Neural progenitor cell (in vitro differentiated cells): ENCODE measurements around the gene UBE2U. TPM values are rescaled to one million over a fixed set of nuclear protein-coding genes. Genes with fewer than 3 reads are reported as not detected.

Source experiments
- DNase-seq: peaks from one replicate; pipeline ENCODE4 v3.0.0-alpha.2; 2016; ENCODE audit warnings: low spot score
- H2AFZ ChIP-seq: fragments of 200-600 bp; sonication (generic); replicated peaks from 2 replicates; pipeline ENCODE4 v1.6.1; 2016; ENCODE audit warnings: antibody characterized with exemption
- H3F3A ChIP-seq: fragments of 200-600 bp; sonication (generic); 2 replicates; pipeline ENCODE4 v1.6.1; 2016; ENCODE audit warnings: antibody characterized with exemption, low read depth
- H3K27ac ChIP-seq: fragments of 200-600 bp; sonication (generic); 2 replicates; pipeline ENCODE4 v1.5.1; 2016; ENCODE audit warnings: mild to moderate bottlenecking
- H3K27me3 ChIP-seq: fragments of 200-600 bp; sonication (generic); 2 replicates; pipeline ENCODE4 v1.6.1; 2016; ENCODE audit warnings: mild to moderate bottlenecking, moderate library complexity
- H3K36me3 ChIP-seq: fragments of 200-600 bp; sonication (generic); 2 replicates; pipeline ENCODE4 v1.5.1; 2016
- H3K4me1 ChIP-seq: fragments of 200-600 bp; sonication (generic); 2 replicates; pipeline ENCODE4 v1.6.1; 2016; ENCODE audit warnings: mixed run types
- H3K4me2 ChIP-seq: fragments of 200-600 bp; sonication (generic); 2 replicates; pipeline ENCODE4 v1.6.1; 2016
- H3K4me3 ChIP-seq: fragments of 200-600 bp; sonication (generic); 2 replicates; pipeline ENCODE4 v1.5.1; 2016
- H3K79me2 ChIP-seq: fragments of 200-600 bp; sonication (generic); 2 replicates; pipeline ENCODE4 v1.6.1; 2016; ENCODE audit warnings: low read depth
- H3K9ac ChIP-seq: fragments of 200-600 bp; sonication (generic); 2 replicates; pipeline ENCODE4 v1.6.1; 2016
- H3K9me3 ChIP-seq: fragments of 200-600 bp; sonication (generic); 2 replicates; pipeline ENCODE4 v1.5.1; 2016; ENCODE audit warnings: low read depth
- H4K20me1 ChIP-seq: fragments of 200-600 bp; sonication (generic); 2 replicates; pipeline ENCODE4 v1.6.1; 2016; ENCODE audit warnings: low read depth
- H3K27ac Mint-ChIP-seq: 3 replicates; pipeline ENCODE4 v1.8.0; 2021; ENCODE audit warnings: mixed read lengths
- H3K27me3 Mint-ChIP-seq: 2 replicates; pipeline ENCODE4 v1.8.0; 2022; ENCODE audit warnings: low read depth, mild to moderate bottlenecking, inconsistent platforms, moderate library complexity, mixed read lengths; ENCODE audit not compliant: insufficient read depth
- H3K36me3 Mint-ChIP-seq: 3 replicates; pipeline ENCODE4 v1.8.0; 2021; ENCODE audit warnings: mixed read lengths
- H3K4me1 Mint-ChIP-seq: 3 replicates; pipeline ENCODE4 v1.8.0; 2021; ENCODE audit warnings: mixed read lengths
- H3K4me3 Mint-ChIP-seq: 3 replicates; pipeline ENCODE4 v1.8.0; 2021; ENCODE audit warnings: mild to moderate bottlenecking, moderate library complexity, mixed read lengths
- H3K9me3 Mint-ChIP-seq: 3 replicates; pipeline ENCODE4 v1.8.0; 2020; ENCODE audit warnings: mixed read lengths
- CTCF ChIP-seq: fragments of 200-600 bp; sonication (generic); IDR thresholded peaks from 2 replicates; pipeline ENCODE4 v1.5.1; 2017; ENCODE audit warnings: antibody characterized with exemption, mild to moderate bottlenecking
- EZH2 ChIP-seq: fragments of 200-600 bp; sonication (generic); IDR thresholded peaks from 2 replicates; pipeline ENCODE4 v1.6.1; 2017; ENCODE audit warnings: antibody characterized with exemption, mild to moderate bottlenecking, moderate library complexity
- EZH2phosphoT487 ChIP-seq: fragments of 200-600 bp; sonication (generic); IDR thresholded peaks from 2 replicates; pipeline ENCODE4 v1.6.1; 2017; ENCODE audit warnings: antibody characterized with exemption
- total RNA-seq: library from RNA; depleted of rRNA; stranded (reverse); fragments of >200 nt; gene quantifications from 2 replicates; pipeline ENCODE4 v1.2.3, GENCODE V29; 2015; ENCODE audit warnings: low replicate concordance

UBE2U gene
- total RNA-seq, 1 donor from 2014 or later = not detected

DNA sequence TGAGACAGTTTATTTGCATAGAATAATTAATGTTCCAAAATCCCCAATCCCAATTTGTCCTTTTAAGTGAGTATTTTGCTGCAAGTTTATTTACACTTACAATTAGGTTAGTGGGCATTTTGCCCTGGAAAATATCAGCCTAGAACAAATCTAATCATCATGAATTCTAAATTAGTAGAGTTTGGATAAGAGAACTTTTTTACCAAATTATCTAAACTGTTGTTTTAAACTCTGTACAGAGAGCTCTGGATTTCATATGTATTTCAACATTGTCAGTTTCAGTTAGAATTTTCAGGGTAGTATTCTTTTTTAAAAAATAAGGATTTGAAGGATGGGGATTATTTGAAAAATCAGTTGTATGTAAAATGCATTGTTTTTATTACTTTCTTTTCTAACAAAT is 27.8 kb upstream of the UBE2U start:
- no peaks in the 10 kb centered on the region for H4K20me1 ChIP-seq
- H3K79me2 ChIP-seq = no peaks in the 10 kb centered on the region
- no peaks in the 10 kb centered on the region for H3K27me3 ChIP-seq
- no peak for DNase-seq
- no peak overlapping the region for H2AFZ ChIP-seq
- Mint-ChIP-seq H3K27me3 (no peaks in the 10 kb centered on the region), H3K36me3 (peaks cover 39% of the 10 kb centered on the region), H3K4me3 (no peak overlapping the region), H3K4me1 (peaks cover 4% of the 10 kb centered on the region), H3K27ac (no peak overlapping the region), H3K9me3 (no peaks in the 10 kb centered on the region)
- no peaks in the 10 kb centered on the region for H3K9me3 ChIP-seq
- no peak overlapping the region for H3K4me2 ChIP-seq
- H3K4me3 ChIP-seq = no peak overlapping the region
- no peaks in the 10 kb centered on the region for H3K36me3 ChIP-seq
- H3F3A ChIP-seq = peaks cover 16% of the 10 kb centered on the region
- H3K4me1 ChIP-seq = peaks cover 11% of the 10 kb centered on the region
- H3K9ac ChIP-seq = no peak overlapping the region
- no peak for TF ChIP-seq EZH2phosphoT487
- H3K27ac ChIP-seq = no peak overlapping the region

- Mint-ChIP-seq H3K36me3 (peaks cover 32% of the 10 kb centered on the region), H3K9me3 (no peaks in the 10 kb centered on the region), H3K27me3 (no peaks in the 10 kb centered on the region), H3K4me3 (no peak overlapping the region), H3K27ac (no peak overlapping the region), H3K4me1 (no peaks in the 10 kb centered on the region)
- no peak overlapping the region for H3K9ac ChIP-seq
- H3K27ac ChIP-seq = peak overlapping the region; percentile 46
- TF ChIP-seq EZH2 (no peak), EZH2phosphoT487 (no peak), CTCF (no peak)
- H2AFZ ChIP-seq = no peak overlapping the region
- DNase-seq = peak; percentile 31
- H3K4me2 ChIP-seq = no peak overlapping the region
- no peaks in the 10 kb centered on the region for H4K20me1 ChIP-seq
- no peak overlapping the region for H3K4me3 ChIP-seq
- no peaks in the 10 kb centered on the region for H3K9me3 ChIP-seq
- no peaks in the 10 kb centered on the region for H3K79me2 ChIP-seq
- peaks cover 22% of the 10 kb centered on the region for H3F3A ChIP-seq
- H3K36me3 ChIP-seq = no peaks in the 10 kb centered on the region
- H3K4me1 ChIP-seq = peaks cover 11% of the 10 kb centered on the region
- H3K27me3 ChIP-seq = no peaks in the 10 kb centered on the region
Measured at GRCh38 chr1:64176659-64177058, 26.8 kb upstream of the UBE2U start.

DNA sequence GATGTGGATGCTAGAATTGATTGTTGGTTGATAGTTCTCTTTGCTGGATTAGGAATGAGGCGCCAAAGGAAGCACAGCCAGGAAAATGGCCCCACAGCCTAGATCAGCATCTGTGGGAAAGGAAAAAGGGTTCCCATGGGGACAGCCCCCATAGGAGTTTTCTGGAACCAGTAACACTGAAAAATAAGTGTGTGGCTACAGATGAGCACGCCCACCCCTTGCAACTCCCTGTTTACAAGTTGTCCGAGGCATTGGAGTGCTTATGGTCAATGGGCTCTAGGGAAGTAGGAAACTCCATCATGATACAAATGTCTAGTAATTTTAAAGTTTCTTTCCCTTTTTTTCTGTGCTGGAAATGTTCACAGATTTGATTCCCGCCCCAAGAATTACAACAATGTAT is 23.8 kb upstream of the UBE2U start:
- no peak overlapping the region for H3K27ac Mint-ChIP-seq
- no peak overlapping the region for H3K9ac ChIP-seq
- H3F3A ChIP-seq = peaks cover 26% of the 10 kb centered on the region
- no peak overlapping the region for H2AFZ ChIP-seq
- H4K20me1 ChIP-seq = no peaks in the 10 kb centered on the region
- H3K4me3 ChIP-seq = no peak overlapping the region
- H3K27me3 Mint-ChIP-seq = no peaks in the 10 kb centered on the region
- DNase-seq = no peak
- H3K4me1 Mint-ChIP-seq = no peaks in the 10 kb centered on the region
- H3K4me3 Mint-ChIP-seq = no peak overlapping the region
- no peaks in the 10 kb centered on the region for H3K9me3 Mint-ChIP-seq
- no peaks in the 10 kb centered on the region for H3K9me3 ChIP-seq
- H3K27me3 ChIP-seq = no peaks in the 10 kb centered on the region
- peaks cover 27% of the 10 kb centered on the region for H3K36me3 Mint-ChIP-seq
- H3K4me1 ChIP-seq = peaks cover 17% of the 10 kb centered on the region
- H3K79me2 ChIP-seq = no peaks in the 10 kb centered on the region
- no peaks in the 10 kb centered on the region for H3K36me3 ChIP-seq
- H3K4me2 ChIP-seq = no peak overlapping the region
- H3K27ac ChIP-seq = no peak overlapping the region
- TF ChIP-seq CTCF (no peak), EZH2 (no peak), EZH2phosphoT487 (no peak)

- Histone ChIP-seq H2AFZ (no peak overlapping the region), H3K4me1 (peaks cover 5% of the 10 kb centered on the region), H3F3A (peaks cover 14% of the 10 kb centered on the region), H3K79me2 (no peaks in the 10 kb centered on the region), H3K9me3 (no peaks in the 10 kb centered on the region), H3K9ac (no peak overlapping the region), H4K20me1 (no peaks in the 10 kb centered on the region), H3K4me2 (no peak overlapping the region), H3K4me3 (no peak overlapping the region), H3K36me3 (no peaks in the 10 kb centered on the region), H3K27ac (no peak overlapping the region), H3K27me3 (no peaks in the 10 kb centered on the region)
- peaks cover 17% of the 10 kb centered on the region for H3K36me3 Mint-ChIP-seq
- no peaks in the 10 kb centered on the region for H3K9me3 Mint-ChIP-seq
- H3K27me3 Mint-ChIP-seq = peaks cover 3% of the 10 kb centered on the region
- no peaks in the 10 kb centered on the region for H3K4me1 Mint-ChIP-seq
- H3K4me3 Mint-ChIP-seq = no peak overlapping the region
- TF ChIP-seq EZH2phosphoT487 = no peak
- TF ChIP-seq EZH2 = no peak
- no peak for TF ChIP-seq CTCF
- DNase-seq = no peak
- H3K27ac Mint-ChIP-seq = no peak overlapping the region
Measured at GRCh38 chr1:64182207-64182606, 21.2 kb upstream of the UBE2U start.
